ENCODE data around the gene FBXO44.

Gene FBXO44

GRCh38 chr1:11640101-11640500 lies 14.6 kb upstream of the FBXO44 start:
- DNase-seq (ENCODE audit: low read depth, low spot score): no peak

GRCh38 chr1:11640944-11641343 lies 13.7 kb upstream of the FBXO44 start:
- no peak for DNase-seq (ENCODE audit: low read depth, low spot score)

GRCh38 chr1:11641776-11642305 lies 12.8 kb upstream of the FBXO44 start:
- DNase-seq (ENCODE audit: low read depth, low spot score): no peak

- DNase-seq (ENCODE audit: low read depth, low spot score): peak; percentile 21
These were observed 12.2 kb upstream of the FBXO44 start for GRCh38 chr1:11642418-11643017.

- DNase-seq (ENCODE audit: low read depth, low spot score): no peak
These were observed 10.9 kb upstream of the FBXO44 start for GRCh38 chr1:11643782-11644181.

- DNase-seq (ENCODE audit: low read depth, low spot score): no peak
These were observed 9.4 kb upstream of the FBXO44 start for GRCh38 chr1:11645270-11645669.

- DNase-seq (ENCODE audit: low read depth, low spot score): peak; percentile 37
These were observed 8.9 kb upstream of the FBXO44 start for GRCh38 chr1:11645670-11646265.

- DNase-seq (ENCODE audit: low read depth, low spot score): no peak
These were observed 8.4 kb upstream of the FBXO44 start for GRCh38 chr1:11646317-11646716.

- no peak for DNase-seq (ENCODE audit: low read depth, low spot score)
These were observed 7.3 kb upstream of the FBXO44 start for GRCh38 chr1:11647333-11647732.

GRCh38 chr1:11648039-11648438 lies 6.6 kb upstream of the FBXO44 start:
- DNase-seq (ENCODE audit: low read depth, low spot score): no peak

GRCh38 chr1:11648732-11649158 lies 5.9 kb upstream of the FBXO44 start:
- no peak for DNase-seq (ENCODE audit: low read depth, low spot score)

- DNase-seq (ENCODE audit: low read depth, low spot score): no peak
These were observed 5.4 kb upstream of the FBXO44 start for GRCh38 chr1:11649237-11649623.

- no peak for DNase-seq (ENCODE audit: low read depth, low spot score)
These were observed 4.9 kb upstream of the FBXO44 start for GRCh38 chr1:11649624-11650330.

- no peak for DNase-seq (ENCODE audit: low read depth, low spot score)
These were observed 4.2 kb upstream of the FBXO44 start for GRCh38 chr1:11650331-11650991.

- no peak for DNase-seq (ENCODE audit: low read depth, low spot score)
These were observed 3.7 kb upstream of the FBXO44 start for GRCh38 chr1:11651017-11651416.

GRCh38 chr1:11652203-11652780 lies 2.4 kb upstream of the FBXO44 start:
- DNase-seq (ENCODE audit: low read depth, low spot score): no peak

- no peak for DNase-seq (ENCODE audit: low read depth, low spot score)
These were observed 1.4 kb upstream of the FBXO44 start for GRCh38 chr1:11653101-11653860.

GRCh38 chr1:11653861-11654136 lies 878 bp upstream of the FBXO44 start:
- DNase-seq (ENCODE audit: low read depth, low spot score): no peak

- no peak for DNase-seq (ENCODE audit: low read depth, low spot score)
These were observed 497 bp downstream of the FBXO44 start for GRCh38 chr1:11654939-11655808.

GRCh38 chr1:11657654-11658053 lies 3.0 kb downstream of the FBXO44 start:
- DNase-seq (ENCODE audit: low read depth, low spot score): no peak

All from smooth muscle cell of the brain vasculature (primary cell).